GM23338 (cell line): ENCODE data around the gene STRN. TPM values are rescaled to one million over a fixed set of nuclear protein-coding genes. Genes with fewer than 3 reads are reported as not detected.
"Not testable (repeated sequence)": the region's sequence is repeated elsewhere in the genome, so short reads cannot be mapped to it uniquely, and the experiment has no call there.

Source experiments
- ATAC-seq: fragments of 200-7000 bp; cut with Tn5 transposase; 3 replicates; pipeline ENCODE4 v1.9.1; 2020
- DNase-seq: peaks from one replicate; pipeline ENCODE4 v3.0.0-alpha.2; 2015; ENCODE audit warnings: low spot score
- H2AFZ ChIP-seq: fragments of 200-600 bp; sonication (generic); 2 replicates; pipeline ENCODE4 v1.8.0; 2016; ENCODE audit warnings: antibody characterized with exemption, mild to moderate bottlenecking, moderate library complexity
- H3F3A ChIP-seq: fragments of 200-600 bp; sonication (generic); replicated peaks from 2 replicates; pipeline ENCODE4 v1.8.0; 2017; ENCODE audit warnings: antibody characterized with exemption, mixed run types, low read depth
- H3K27ac ChIP-seq: fragments of 200-600 bp; sonication (generic); 2 replicates; pipeline ENCODE4 v1.6.1; 2016; ENCODE audit warnings: low read depth
- H3K27me3 ChIP-seq: fragments of 200-600 bp; sonication (generic); 2 replicates; pipeline ENCODE4 v1.8.0; 2016; ENCODE audit warnings: mild to moderate bottlenecking, mixed run types, moderate library complexity; ENCODE audit not compliant: insufficient read depth
- H3K36me3 ChIP-seq: fragments of 200-600 bp; sonication (generic); 2 replicates; pipeline ENCODE4 v1.8.0; 2016; ENCODE audit warnings: mild to moderate bottlenecking; ENCODE audit not compliant: insufficient read depth
- H3K4me1 ChIP-seq: fragments of 200-600 bp; sonication (generic); 2 replicates; pipeline ENCODE4 v1.8.0; 2016; ENCODE audit warnings: mild to moderate bottlenecking, moderate library complexity; ENCODE audit not compliant: insufficient read depth
- H3K4me2 ChIP-seq: fragments of 200-600 bp; sonication (generic); 2 replicates; pipeline ENCODE4 v1.7.1; 2017; ENCODE audit warnings: mixed run types
- H3K4me3 ChIP-seq: fragments of 200-600 bp; sonication (generic); 2 replicates; pipeline ENCODE4 v1.6.1; 2016; ENCODE audit warnings: mixed run types
- H3K79me2 ChIP-seq: fragments of 200-600 bp; sonication (generic); replicated peaks from 2 replicates; pipeline ENCODE4 v1.8.0; 2017; ENCODE audit warnings: mild to moderate bottlenecking; ENCODE audit not compliant: insufficient read depth
- H3K9me2 ChIP-seq: fragments of 200-600 bp; sonication (generic); 2 replicates; pipeline ENCODE4 v1.8.0; 2017; ENCODE audit not compliant: insufficient read depth
- H4K20me1 ChIP-seq: fragments of 200-600 bp; sonication (generic); replicated peaks from 2 replicates; pipeline ENCODE4 v1.8.0; 2017; ENCODE audit warnings: mild to moderate bottlenecking; ENCODE audit not compliant: insufficient read depth
- H3K27ac Mint-ChIP-seq: 2 replicates; pipeline ENCODE4 v1.8.0; 2020; ENCODE audit warnings: inconsistent platforms, mild to moderate bottlenecking, moderate library complexity, mixed read lengths
- H3K27me3 Mint-ChIP-seq: 3 replicates; pipeline ENCODE4 v1.8.0; 2022; ENCODE audit warnings: low read depth, mild to moderate bottlenecking, moderate library complexity, mixed read lengths, inconsistent platforms; ENCODE audit not compliant: insufficient read depth, poor library complexity
- H3K36me3 Mint-ChIP-seq: 3 replicates; pipeline ENCODE4 v1.8.0; 2021; ENCODE audit warnings: low read depth, mild to moderate bottlenecking, inconsistent platforms, moderate library complexity, mixed read lengths
- H3K4me1 Mint-ChIP-seq: 3 replicates; pipeline ENCODE4 v1.8.0; 2020; ENCODE audit warnings: mild to moderate bottlenecking, inconsistent platforms, mixed read lengths
- H3K4me3 Mint-ChIP-seq: 3 replicates; pipeline ENCODE4 v1.8.0; 2021; ENCODE audit warnings: moderate library complexity, mild to moderate bottlenecking, inconsistent platforms, mixed read lengths
- H3K9me3 Mint-ChIP-seq: 3 replicates; pipeline ENCODE4 v1.8.0; 2020; ENCODE audit warnings: moderate library complexity, mild to moderate bottlenecking, inconsistent platforms, mixed read lengths
- CREB1 ChIP-seq: fragments of 250-450 bp; sonication (Bioruptor Pico); IDR thresholded peaks from 2 replicates; pipeline ENCODE4 v1.5.0; 2020; ENCODE audit warnings: low read depth, mild to moderate bottlenecking, moderate library complexity
- CTCF ChIP-seq, 2 experiments: fragments of 200-600 bp in 1 of 2; sonication (generic) in 1 of 2; conservative IDR thresholded peaks; 2 replicates each; pipeline versions ENCODE4 v1.5.1 to v1.6.1; 2016 to 2017; ENCODE audit warnings: antibody characterized with exemption in 2 of 2, low read depth in 2 of 2, mild to moderate bottlenecking in 2 of 2, moderate library complexity in 1 of 2
- ETS1 ChIP-seq: IDR thresholded peaks from 2 replicates; pipeline ENCODE4 v1.6.1; 2016; ENCODE audit warnings: antibody characterized with exemption
- EZH2 ChIP-seq: fragments of 200-600 bp; sonication (generic); IDR thresholded peaks from one replicate; pipeline ENCODE4 v1.8.0; 2017; ENCODE audit warnings: antibody characterized with exemption, mild to moderate bottlenecking, low read depth; ENCODE audit not compliant: unreplicated experiment
- EZH2phosphoT487 ChIP-seq: fragments of 200-600 bp; sonication (generic); IDR thresholded peaks from one replicate; pipeline ENCODE4 v1.8.1; 2018; ENCODE audit warnings: antibody characterized with exemption; ENCODE audit not compliant: unreplicated experiment
- JUNB ChIP-seq: IDR thresholded peaks from one replicate; pipeline ENCODE4 v1.6.1; 2016; ENCODE audit warnings: antibody characterized with exemption; ENCODE audit not compliant: unreplicated experiment
- POLR2AphosphoS5 ChIP-seq: IDR thresholded peaks from 2 replicates; pipeline ENCODE4 v1.6.1; 2016; ENCODE audit warnings: antibody characterized with exemption, low read depth
- ZNF331 ChIP-seq: fragments of 250-450 bp; sonication (Bioruptor Pico); IDR thresholded peaks from 2 replicates; pipeline ENCODE4 v1.5.0; 2020; ENCODE audit warnings: low read depth, mild to moderate bottlenecking, moderate library complexity
- polyA plus RNA-seq: library from polyadenylated mRNA; unstranded; fragments of >200 nt; fragmentation: Nextera tagmentation; extraction: Ambion mirVana; gene quantifications from 2 replicates; pipeline ENCODE4 v1.2.1, GENCODE V29; 2016
- total RNA-seq: library from RNA; depleted of rRNA; stranded (reverse); fragments of >200 nt; shearing (Covaris generic); gene quantifications from 2 replicates; pipeline ENCODE4 v1.2.3, GENCODE V29; 2014

Gene STRN
- total and polyA plus RNA-seq, 2 experiments from 2014 or later = 16.1 to 34.5 TPM

DNA sequence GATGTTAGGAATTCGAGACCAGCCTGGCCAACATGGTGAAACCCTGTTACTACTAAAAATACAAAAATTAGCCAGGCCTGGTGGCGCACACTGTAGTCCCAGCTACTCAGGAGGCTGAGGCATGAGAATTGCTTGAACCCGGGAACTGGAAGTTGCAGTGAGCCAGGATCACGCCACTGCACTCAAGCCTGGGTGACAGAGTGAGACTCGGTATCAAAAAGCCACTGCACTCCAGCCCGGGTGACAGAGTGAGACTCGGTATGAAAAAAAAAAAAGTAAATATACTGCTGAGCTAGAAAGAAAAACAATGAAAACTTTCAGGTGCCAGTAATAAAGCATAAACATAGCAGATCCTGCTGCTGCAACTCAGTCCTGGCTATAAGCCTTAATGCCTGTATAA, 73.5 kb downstream of the STRN start:
- ATAC-seq (no peak), DNase-seq (no peak)
- H3K27ac Mint-ChIP-seq = no peak overlapping the region
- H3K4me3 Mint-ChIP-seq = no peak overlapping the region
- Histone ChIP-seq H3K4me1 (no peaks in the 10 kb centered on the region), H4K20me1 (no peaks in the 10 kb centered on the region; the same call in 1 of the 2 replicates), H3K79me2 (no peaks in the 10 kb centered on the region), H3K27me3 (no peaks in the 10 kb centered on the region), H3K9me2 (no peaks in the 10 kb centered on the region), H2AFZ (no peak overlapping the region), H3F3A (no peaks in the 10 kb centered on the region), H3K4me3 (no peak overlapping the region), H3K27ac (no peak overlapping the region; the same call in 1 of the 2 replicates), H3K36me3 (no peaks in the 10 kb centered on the region), H3K4me2 (no peak overlapping the region)
- no peaks in the 10 kb centered on the region for H3K27me3 Mint-ChIP-seq
- no peaks in the 10 kb centered on the region for H3K36me3 Mint-ChIP-seq
- no peaks in the 10 kb centered on the region for H3K4me1 Mint-ChIP-seq
- no peak for TF ChIP-seq EZH2phosphoT487
- TF ChIP-seq POLR2AphosphoS5 = no peak
- no peak for TF ChIP-seq EZH2
- no peak for TF ChIP-seq ZNF331
- TF ChIP-seq CTCF (conservative IDR thresholded peaks at IDR 0.05; ENCODE audit: low read depth in 2 of 2) = no peak
- no peak for TF ChIP-seq ETS1
- TF ChIP-seq JUNB = no peak
- TF ChIP-seq CREB1 (CRISPR knock-in tag) = no peak
- H3K9me3 Mint-ChIP-seq = no peaks in the 10 kb centered on the region

DNA sequence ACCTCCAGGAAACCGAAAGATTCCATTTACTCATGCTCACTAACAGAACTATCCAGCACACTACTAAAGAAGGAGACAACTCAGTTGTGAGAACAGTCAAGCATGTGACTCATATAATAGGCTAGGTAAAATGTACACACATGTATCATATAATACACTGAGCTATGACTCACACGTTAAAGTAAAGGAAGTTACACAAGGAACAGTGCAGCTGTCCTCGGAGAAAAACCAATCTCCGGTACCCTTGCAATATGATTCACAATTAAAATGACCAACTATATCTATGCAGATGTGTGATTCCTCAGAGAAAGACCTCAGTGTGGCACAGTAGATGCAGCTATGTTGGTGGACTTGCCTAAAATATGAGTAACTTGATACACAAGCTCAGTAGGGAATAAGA, 76.5 kb downstream of the STRN start:
- ATAC-seq = no peak
- no peaks in the 10 kb centered on the region for H3K79me2 ChIP-seq
- H3F3A ChIP-seq = no peaks in the 10 kb centered on the region
- Mint-ChIP-seq H3K36me3 (no peaks in the 10 kb centered on the region; the same call in 2 of the 3 replicates), H3K9me3 (no peaks in the 10 kb centered on the region), H3K4me1 (no peaks in the 10 kb centered on the region), H3K27me3 (no peaks in the 10 kb centered on the region), H3K27ac (no peak overlapping the region), H3K4me3 (no peak overlapping the region)
- H3K27ac ChIP-seq = no peak overlapping the region
- no peak overlapping the region for H3K4me2 ChIP-seq
- H3K27me3 ChIP-seq = no peaks in the 10 kb centered on the region
- DNase-seq = no peak
- TF ChIP-seq EZH2phosphoT487 = no peak
- H3K4me1 ChIP-seq = no peaks in the 10 kb centered on the region
- no peaks in the 10 kb centered on the region for H3K36me3 ChIP-seq
- no peak overlapping the region for H2AFZ ChIP-seq
- H4K20me1 ChIP-seq = no peaks in the 10 kb centered on the region; the same call in 1 of the 2 replicates
- no peak overlapping the region for H3K4me3 ChIP-seq
- H3K9me2 ChIP-seq = no peaks in the 10 kb centered on the region

- not testable (repeated sequence) for H3K27ac Mint-ChIP-seq, DNase-seq, H3K9me2 ChIP-seq, H3K27ac ChIP-seq, H2AFZ ChIP-seq, H3K36me3 Mint-ChIP-seq, H3F3A ChIP-seq, H3K4me3 ChIP-seq, ATAC-seq, H3K4me2 ChIP-seq, H4K20me1 ChIP-seq, H3K4me3 Mint-ChIP-seq, H3K9me3 Mint-ChIP-seq, H3K4me1 ChIP-seq, H3K79me2 ChIP-seq, H3K4me1 Mint-ChIP-seq, H3K36me3 ChIP-seq, H3K27me3 ChIP-seq, H3K27me3 Mint-ChIP-seq
Measured at GRCh38 chr2:36887095-36887494, 79.2 kb downstream of the STRN start.
